ENCODE results near the gene OR9A4. TPM values are rescaled to one million over a fixed set of nuclear protein-coding genes. Genes with fewer than 3 reads are reported as not detected.
"Not testable (repeated sequence)": the region's sequence is repeated elsewhere in the genome, so short reads cannot be mapped to it uniquely, and the experiment has no call there.

OR9A4 gene
- total and polyA plus RNA-seq, 7 donors: 0.03 TPM; not detected in 6

DNA sequence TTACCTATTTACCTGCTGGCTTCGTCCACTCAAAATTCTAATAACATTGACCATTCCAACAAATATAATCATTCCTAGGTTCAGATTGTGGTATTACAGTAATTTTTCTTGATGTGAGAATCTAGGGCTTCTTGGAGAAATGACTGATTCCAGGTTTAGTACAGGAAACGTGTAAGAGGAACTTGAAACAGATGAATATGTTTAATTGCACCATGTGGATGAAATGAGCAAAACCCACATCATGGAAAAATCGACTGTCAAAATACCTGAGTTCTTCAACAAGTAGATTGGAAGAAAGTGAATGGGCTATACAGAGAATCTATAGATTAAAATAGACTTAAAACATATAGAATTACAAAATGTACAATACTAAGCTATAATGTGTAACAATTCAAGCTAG, 24.9 kb upstream of the OR9A4 start:
- no peak for TF ChIP-seq CTCF (IDR thresholded peaks at IDR 0.05)
- no peaks in the 10 kb centered on the region for H3K9me3 ChIP-seq
- ATAC-seq (no peak), DNase-seq (no peak)
- H3K36me3 ChIP-seq (ENCODE audit: insufficient read depth in 1 of 2, low read depth in 1 of 2): no peaks in the 10 kb centered on the region
- intact Hi-C loops (cut with DNase I): no loop called here
- no peak overlapping the region for H3K27ac ChIP-seq
- H3K27me3 ChIP-seq (ENCODE audit: insufficient read depth in 3 of 3, low read length in 2 of 3): no peaks in the 10 kb centered on the region
- 67 to 81% (median 71%) methylated on average over 3 of the region's 3 CpGs for WGBS, 3 donors
- no peak overlapping the region for H3K4me3 ChIP-seq
- no peaks in the 10 kb centered on the region for H3K4me1 ChIP-seq

- H3K4me1 ChIP-seq; H3K9me3 ChIP-seq; H3K27me3 ChIP-seq (ENCODE audit: insufficient read depth in 3 of 3, low read length in 2 of 3); ATAC-seq; intact Hi-C loops (cut with DNase I); H3K36me3 ChIP-seq (ENCODE audit: insufficient read depth in 1 of 2, low read depth in 1 of 2); DNase-seq; H3K27ac ChIP-seq; H3K4me3 ChIP-seq: not testable (repeated sequence)
- WGBS, 3 donors: 89 to 94% methylated on average over 3 of the region's 3 CpGs; no CpG with 5 or more reads in 1 of the 3 donors
These were observed 16.8 kb upstream of the OR9A4 start for GRCh38 chr7:141899366-141899765.

DNA sequence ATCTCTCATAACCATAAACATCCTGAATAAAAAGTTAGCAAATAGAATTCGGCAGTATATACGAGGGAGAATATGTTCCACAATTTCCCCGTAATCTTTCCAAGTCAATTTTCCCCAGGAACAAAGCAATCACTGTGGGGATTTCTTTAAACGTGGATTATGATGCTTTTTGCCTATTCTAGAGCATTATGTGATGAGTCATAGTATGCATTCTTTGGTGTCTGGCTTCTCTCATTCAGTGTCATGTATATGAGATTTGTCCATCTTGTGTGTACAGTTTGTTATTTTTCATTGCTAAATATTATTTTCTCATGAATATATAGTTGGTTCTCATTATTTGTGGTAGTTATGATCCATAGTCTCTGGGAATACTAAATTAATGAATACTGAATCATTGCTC, 9.9 kb upstream of the OR9A4 start:
- H3K9me3 ChIP-seq: no peaks in the 10 kb centered on the region
- DNase-seq: no peak
- no peaks in the 10 kb centered on the region for H3K36me3 ChIP-seq (ENCODE audit: insufficient read depth in 1 of 2, low read depth in 1 of 2)
- intact Hi-C loops (cut with DNase I): no loop called here
- H3K27ac ChIP-seq: no peak overlapping the region
- ATAC-seq: no peak
- H3K27me3 ChIP-seq (ENCODE audit: insufficient read depth in 3 of 3, low read length in 2 of 3): no peaks in the 10 kb centered on the region
- WGBS, 3 donors: 71 to 79% (median 78%) methylated on average over 4 of the region's 4 CpGs
- H3K4me3 ChIP-seq: no peak overlapping the region
- TF ChIP-seq CTCF (IDR thresholded peaks at IDR 0.05): no peak
- H3K4me1 ChIP-seq: no peaks in the 10 kb centered on the region

GRCh38 chr7:141911391-141911790, 4.8 kb upstream of the OR9A4 start:
- no peak for DNase-seq
- no peaks in the 10 kb centered on the region for H3K27me3 ChIP-seq (ENCODE audit: insufficient read depth in 3 of 3, low read length in 2 of 3)
- ATAC-seq: no peak
- intact Hi-C loops (cut with DNase I): no loop called here
- H3K4me3 ChIP-seq: no peak overlapping the region
- H3K36me3 ChIP-seq (ENCODE audit: insufficient read depth in 1 of 2, low read depth in 1 of 2): no peaks in the 10 kb centered on the region
- H3K27ac ChIP-seq: no peak overlapping the region
- TF ChIP-seq CTCF (IDR thresholded peaks at IDR 0.05): no peak
- H3K9me3 ChIP-seq: no peaks in the 10 kb centered on the region
- no peaks in the 10 kb centered on the region for H3K4me1 ChIP-seq

- Histone ChIP-seq H3K4me1 (no peaks in the 10 kb centered on the region), H3K27me3 (ENCODE audit: insufficient read depth in 3 of 3, low read length in 2 of 3) (no peaks in the 10 kb centered on the region), H3K36me3 (ENCODE audit: insufficient read depth in 1 of 2, low read depth in 1 of 2) (no peaks in the 10 kb centered on the region), H3K4me3 (no peak overlapping the region), H3K27ac (no peak overlapping the region), H3K9me3 (no peaks in the 10 kb centered on the region)
- no peak for DNase-seq
- TF ChIP-seq CTCF (IDR thresholded peaks at IDR 0.05): no peak
- intact Hi-C loops (cut with DNase I): no loop called here
- 71 to 79% (median 76%) methylated on average over 2 of the region's 2 CpGs for WGBS, 3 donors
- no peak for ATAC-seq
These were observed 634 bp upstream of the OR9A4 start for GRCh38 chr7:141915565-141915964.
